ENCODE data around the gene CREBBP. TPM values are rescaled to one million over a fixed set of nuclear protein-coding genes. Genes with fewer than 3 reads are reported as not detected.

CREBBP gene
- total RNA-seq, 4 donors from 2014 or later = 67.1 to 106 (median 91.0) TPM

DNA sequence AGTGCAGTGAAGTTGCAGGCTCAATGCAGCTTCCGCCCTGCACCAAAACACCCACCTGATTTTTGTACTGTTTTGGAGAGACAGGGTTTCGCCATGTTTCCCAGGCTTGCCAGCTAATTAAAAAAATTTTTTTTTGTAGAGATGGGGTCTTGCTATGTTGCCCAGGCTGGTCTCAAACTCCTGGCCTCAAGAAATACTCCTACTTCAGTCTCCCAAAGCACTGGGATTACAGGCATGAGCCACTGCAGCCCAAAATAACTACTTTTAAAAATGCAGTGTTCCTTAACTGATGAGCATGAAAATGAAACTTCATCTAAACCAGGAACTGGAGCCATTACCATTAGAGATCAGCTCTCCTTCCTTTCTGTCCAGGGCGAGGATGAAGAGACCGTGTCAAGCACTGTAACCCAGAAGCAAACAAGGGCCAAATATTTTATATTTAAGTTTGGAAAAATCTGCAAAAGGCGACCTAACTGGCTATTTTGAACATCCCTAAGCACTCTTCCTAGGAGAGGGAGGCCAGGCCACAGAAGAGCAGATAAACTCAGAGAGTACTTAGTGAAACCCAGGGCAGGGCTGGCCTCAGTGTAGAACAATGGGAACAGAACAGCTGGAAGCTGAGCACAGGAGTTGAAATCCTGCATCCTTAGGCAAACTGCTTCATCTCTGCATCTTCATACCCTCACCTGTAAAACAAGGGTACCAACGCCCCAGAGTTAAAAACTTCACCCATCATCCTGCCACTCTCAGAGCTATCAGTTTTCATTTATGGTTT, 24.0 kb downstream of the CREBBP start:
- TF ChIP-seq, protein P1, sequence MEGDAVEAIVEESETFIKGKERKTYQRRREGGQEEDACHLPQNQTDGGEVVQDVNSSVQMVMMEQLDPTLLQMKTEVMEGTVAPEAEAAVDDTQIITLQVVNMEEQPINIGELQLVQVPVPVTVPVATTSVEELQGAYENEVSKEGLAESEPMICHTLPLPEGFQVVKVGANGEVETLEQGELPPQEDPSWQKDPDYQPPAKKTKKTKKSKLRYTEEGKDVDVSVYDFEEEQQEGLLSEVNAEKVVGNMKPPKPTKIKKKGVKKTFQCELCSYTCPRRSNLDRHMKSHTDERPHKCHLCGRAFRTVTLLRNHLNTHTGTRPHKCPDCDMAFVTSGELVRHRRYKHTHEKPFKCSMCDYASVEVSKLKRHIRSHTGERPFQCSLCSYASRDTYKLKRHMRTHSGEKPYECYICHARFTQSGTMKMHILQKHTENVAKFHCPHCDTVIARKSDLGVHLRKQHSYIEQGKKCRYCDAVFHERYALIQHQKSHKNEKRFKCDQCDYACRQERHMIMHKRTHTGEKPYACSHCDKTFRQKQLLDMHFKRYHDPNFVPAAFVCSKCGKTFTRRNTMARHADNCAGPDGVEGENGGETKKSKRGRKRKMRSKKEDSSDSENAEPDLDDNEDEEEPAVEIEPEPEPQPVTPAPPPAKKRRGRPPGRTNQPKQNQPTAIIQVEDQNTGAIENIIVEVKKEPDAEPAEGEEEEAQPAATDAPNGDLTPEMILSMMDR (IDR thresholded peaks at IDR 0.05) = no peak
- TF ChIP-seq POLR2A (IDR thresholded peaks at IDR 0.05) (no peak), EP300 (IDR thresholded peaks at IDR 0.05) (no peak)
- no peaks in the 10 kb centered on the region for H3K9me3 ChIP-seq
- DNase-seq (ENCODE audit: low spot score in 2 of 2) = no peak
- peaks cover 0 to 8% (median 0%) of the 10 kb centered on the region in 3 donors for H3K36me3 ChIP-seq
- H3K27me3 ChIP-seq = no peaks in the 10 kb centered on the region
- 75 to 79% methylated on average over 6 of the region's 6 CpGs for WGBS, 2 donors
- H3K27ac ChIP-seq = peak overlapping the region in 3 of 4 donors; percentile 16 to 65 (median 20)
- peaks cover 3 to 77% (median 50%) of the 10 kb centered on the region in 4 donors for H3K4me1 ChIP-seq
- no peak overlapping the region for H3K4me3 ChIP-seq

DNA sequence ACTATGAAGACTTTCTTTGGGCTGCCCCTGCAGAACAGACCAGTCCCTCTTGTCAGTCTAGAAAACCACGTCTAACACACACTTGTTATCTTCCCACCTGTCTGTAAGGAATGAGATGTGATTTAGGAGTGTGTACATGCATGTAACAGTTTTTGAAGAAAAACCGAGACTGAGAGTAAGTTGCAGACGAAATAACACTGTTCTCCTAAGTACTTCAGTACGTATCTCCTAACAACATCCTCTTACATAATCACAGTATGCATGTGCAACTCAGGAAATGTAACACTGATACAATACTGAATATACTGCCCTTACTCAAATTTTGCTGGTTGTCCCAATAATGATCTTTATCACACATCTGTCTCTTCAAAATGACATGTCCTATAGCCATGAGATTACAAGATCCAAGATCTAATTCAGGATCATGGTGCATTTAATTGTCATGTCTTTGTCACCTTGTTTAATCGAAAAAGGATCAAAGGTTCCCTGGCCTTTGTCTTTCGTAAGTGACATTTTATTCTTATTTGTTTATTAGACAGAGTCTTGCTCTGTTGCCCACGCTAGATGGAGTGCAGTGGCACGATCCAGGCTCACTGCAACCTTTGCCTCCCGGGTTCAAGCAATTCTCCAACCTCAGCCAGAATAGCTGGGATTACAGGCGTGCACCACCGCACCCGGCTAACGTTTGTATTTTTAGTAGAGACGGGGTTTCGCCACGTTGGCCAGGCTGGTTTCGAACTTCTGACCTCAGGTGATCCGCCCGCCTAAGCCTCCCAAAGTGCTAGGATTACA, 25.6 kb downstream of the CREBBP start:
- no peak overlapping the region for H3K27ac ChIP-seq
- peaks cover 3 to 71% (median 40%) of the 10 kb centered on the region in 4 donors for H3K4me1 ChIP-seq
- 68 to 70% methylated on average over 19 of the region's 19 CpGs for WGBS, 2 donors
- H3K36me3 ChIP-seq = peaks cover 0 to 15% (median 9%) of the 10 kb centered on the region in 3 donors
- H3K27me3 ChIP-seq = no peaks in the 10 kb centered on the region
- H3K9me3 ChIP-seq = no peaks in the 10 kb centered on the region
- H3K4me3 ChIP-seq = no peak overlapping the region
- TF ChIP-seq, protein P1 (IDR thresholded peaks at IDR 0.05) = no peak
- no peak for TF ChIP-seq EP300 (IDR thresholded peaks at IDR 0.05)
- TF ChIP-seq POLR2A (IDR thresholded peaks at IDR 0.05) = no peak
- DNase-seq (ENCODE audit: low spot score in 2 of 2) = no peak

DNA sequence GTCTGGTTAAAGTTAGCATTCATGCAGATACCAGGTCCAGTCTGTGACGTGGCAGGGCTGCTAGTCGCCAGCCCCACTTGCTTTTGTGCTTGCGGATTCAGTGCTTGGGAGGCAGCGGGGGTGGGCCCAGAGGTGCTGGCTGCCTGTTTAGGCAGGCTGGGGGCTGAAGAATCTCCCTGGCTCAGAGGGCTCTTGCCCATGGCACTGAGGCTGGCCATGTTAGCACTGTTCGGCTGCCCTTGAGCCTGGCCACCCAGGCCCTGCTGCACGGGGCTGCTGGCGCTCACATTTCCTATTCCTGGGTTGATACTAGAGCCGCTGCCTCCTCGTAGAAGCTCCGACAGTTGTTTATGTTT, 30.0 kb downstream of the CREBBP start:
- Histone ChIP-seq H3K4me3 (no peak overlapping the region), H3K36me3 (peaks cover 0 to 26% (median 12%) of the 10 kb centered on the region in 3 donors), H3K27me3 (no peaks in the 10 kb centered on the region), H3K4me1 (peaks cover 0 to 51% (median 4%) of the 10 kb centered on the region in 4 donors), H3K27ac (peak overlapping the region in 1 of 4 donors; percentile 7), H3K9me3 (no peaks in the 10 kb centered on the region)
- 46 to 57% methylated on average over 6 to 10 of the region's 10 CpGs for WGBS, 2 donors
- DNase-seq (ENCODE audit: low spot score in 2 of 2) = no peak
- TF ChIP-seq POLR2A (IDR thresholded peaks at IDR 0.05) (no peak), EP300 (IDR thresholded peaks at IDR 0.05) (no peak)
- TF ChIP-seq, protein P1 (IDR thresholded peaks at IDR 0.05) = no peak

DNA sequence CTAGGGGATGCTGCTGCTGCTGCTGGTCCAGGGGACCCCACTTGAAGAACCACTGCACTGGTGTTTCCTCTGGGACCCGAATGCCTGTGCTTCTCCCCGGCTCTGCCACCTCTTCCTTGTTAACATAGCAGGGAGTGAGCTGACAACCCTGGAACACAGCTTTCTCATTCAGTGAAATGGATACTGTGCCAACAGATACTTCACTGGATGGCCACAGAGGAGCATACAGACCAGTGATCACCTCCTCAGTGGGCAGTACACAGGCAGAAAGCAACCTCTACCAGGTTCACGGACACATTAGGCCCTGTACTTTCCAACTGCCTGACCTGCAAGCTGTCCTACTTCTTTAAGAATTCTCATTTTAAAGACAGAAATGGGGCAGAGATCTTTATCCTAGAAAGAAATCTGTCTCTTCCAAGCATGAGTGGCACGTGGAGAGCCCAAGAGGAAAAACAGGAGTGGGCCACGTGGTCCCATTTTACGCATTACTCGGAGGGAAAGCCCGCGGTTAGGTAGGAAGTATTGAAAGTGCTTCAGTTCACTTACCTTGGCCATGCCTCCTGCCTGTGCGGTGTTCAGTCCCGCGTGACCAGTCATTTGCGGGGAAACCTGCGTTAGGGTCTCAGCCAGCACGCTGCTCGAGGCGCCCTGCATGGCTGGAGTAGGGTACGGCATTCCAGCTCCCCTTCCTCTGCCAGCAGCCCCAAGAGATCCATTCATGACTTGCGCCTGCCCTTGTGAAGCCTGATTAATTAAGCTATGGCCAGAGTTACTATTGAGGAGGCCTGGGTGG, 30.6 kb downstream of the CREBBP start:
- Histone ChIP-seq H3K4me3 (no peak overlapping the region), H3K4me1 (peaks cover 0 to 48% (median under 1%) of the 10 kb centered on the region in 4 donors), H3K27me3 (no peaks in the 10 kb centered on the region), H3K9me3 (no peaks in the 10 kb centered on the region), H3K36me3 (peaks cover 0 to 26% (median 12%) of the 10 kb centered on the region in 3 donors), H3K27ac (peak overlapping the region in 1 of 4 donors; percentile 7)
- WGBS, 2 donors = 84 to 92% methylated on average over 17 to 19 of the region's 19 CpGs
- DNase-seq (ENCODE audit: low spot score in 2 of 2) = no peak
- TF ChIP-seq EP300 (IDR thresholded peaks at IDR 0.05) = no peak
- TF ChIP-seq POLR2A (IDR thresholded peaks at IDR 0.05) = no peak
- TF ChIP-seq, protein P1 (IDR thresholded peaks at IDR 0.05) = no peak
